ENCODE data around the gene RABL3. TPM values are rescaled to one million over a fixed set of nuclear protein-coding genes. Genes with fewer than 3 reads are reported as not detected.
"Not testable (repeated sequence)": the region's sequence is repeated elsewhere in the genome, so short reads cannot be mapped to it uniquely, and the experiment has no call there.

Gene RABL3, protein sequence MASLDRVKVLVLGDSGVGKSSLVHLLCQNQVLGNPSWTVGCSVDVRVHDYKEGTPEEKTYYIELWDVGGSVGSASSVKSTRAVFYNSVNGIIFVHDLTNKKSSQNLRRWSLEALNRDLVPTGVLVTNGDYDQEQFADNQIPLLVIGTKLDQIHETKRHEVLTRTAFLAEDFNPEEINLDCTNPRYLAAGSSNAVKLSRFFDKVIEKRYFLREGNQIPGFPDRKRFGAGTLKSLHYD
- total RNA-seq = 10 to 100 TPM; 16.9 to 22.3 TPM
- long read RNA-seq, donor 1, transcript RABL3-201 (8 exons, 3,883 nt) = major isoform, 7 of 10 reads
- long read RNA-seq, donor 1, partial matches to known transcripts = 0 of 10 reads
- long read RNA-seq, donor 1, other reads (novel, unspliced or antisense) = 2 of 10 reads
- long read RNA-seq, donor 2, transcript RABL3-201 (8 exons, 3,883 nt) = major isoform, 10 of 17 reads
- long read RNA-seq, donor 2, partial matches to known transcripts = 1 of 17 reads
- long read RNA-seq, donor 2, other reads (novel, unspliced or antisense) = 5 of 17 reads

DNA sequence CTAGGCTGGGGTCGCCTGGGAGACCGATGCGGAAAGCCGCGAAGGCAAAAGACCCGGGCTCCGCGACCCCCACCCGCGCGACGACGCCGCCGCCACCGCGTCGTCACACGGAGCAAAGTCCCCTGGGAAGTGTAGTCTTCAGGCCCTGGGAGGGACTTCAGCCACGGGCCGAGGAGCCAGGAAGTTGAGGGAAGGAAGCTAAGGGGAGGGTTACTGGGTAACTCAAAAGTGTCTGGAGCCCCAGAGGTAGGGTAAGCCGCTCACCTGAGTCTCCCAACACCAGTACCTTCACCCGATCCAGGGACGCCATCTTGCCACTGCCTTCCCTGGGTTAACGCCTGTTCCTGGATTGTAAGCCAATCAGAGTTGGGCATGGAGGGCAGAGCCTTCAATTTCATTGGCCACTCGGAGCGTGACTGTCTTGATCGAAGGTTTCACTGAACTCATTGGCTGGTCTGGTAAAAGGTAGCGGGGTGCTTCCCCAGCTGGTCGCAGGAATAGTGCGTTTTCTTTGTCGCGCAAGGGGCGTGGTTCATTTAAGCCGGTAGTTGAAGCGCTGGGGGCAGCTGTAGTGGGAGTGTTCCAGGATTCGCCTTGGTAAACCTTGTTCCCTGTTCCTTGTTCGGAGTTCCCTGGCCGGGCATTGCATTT is at the start of gene RABL3, which contains the start of gene GTF2E1:
RABL3 (minus strand) TSS at position 319 of the 651 bp plus-strand sequence; CDS start at position 310, 9 bp downstream.
GTF2E1 (plus strand) TSS at position 547 of the 651 bp plus-strand sequence. CDS start 7,809 bp downstream, outside the sequence.
- peak; percentile 99 for DNase-seq (ENCODE audit: low spot score)
- intact Hi-C loops (cut with DNase I) = loop anchor here in 1 of 2 donors (5.0 kb wide), 1 partner anchor 1245 kb away; the partner anchor contains the start of gene TIMMDC1

DNA sequence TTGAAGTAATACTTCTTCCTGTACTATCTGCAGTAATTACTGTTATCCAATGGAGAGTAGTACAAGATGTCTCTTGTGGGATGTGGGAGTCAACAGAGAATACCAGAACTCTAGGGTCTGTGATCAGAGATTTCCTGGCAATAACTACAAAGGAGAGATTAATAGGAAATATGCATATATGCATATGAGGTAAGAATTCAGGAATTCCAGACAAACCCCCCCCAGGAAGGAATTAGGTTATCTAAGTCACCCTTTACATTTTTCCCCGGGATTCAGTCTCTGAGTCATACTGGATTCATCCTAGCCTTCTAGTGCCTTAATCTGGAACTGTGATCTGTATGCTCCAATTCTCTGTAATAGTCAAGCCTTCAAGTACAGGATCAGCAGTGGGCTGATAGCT is 49.6 kb upstream of the RABL3 start:
- no peak for DNase-seq (ENCODE audit: low spot score)
- intact Hi-C loops (cut with DNase I) = loop anchor here (10.0 kb wide), 1 partner anchor 227 kb away; no protein-coding TSS in a partner anchor

DNA sequence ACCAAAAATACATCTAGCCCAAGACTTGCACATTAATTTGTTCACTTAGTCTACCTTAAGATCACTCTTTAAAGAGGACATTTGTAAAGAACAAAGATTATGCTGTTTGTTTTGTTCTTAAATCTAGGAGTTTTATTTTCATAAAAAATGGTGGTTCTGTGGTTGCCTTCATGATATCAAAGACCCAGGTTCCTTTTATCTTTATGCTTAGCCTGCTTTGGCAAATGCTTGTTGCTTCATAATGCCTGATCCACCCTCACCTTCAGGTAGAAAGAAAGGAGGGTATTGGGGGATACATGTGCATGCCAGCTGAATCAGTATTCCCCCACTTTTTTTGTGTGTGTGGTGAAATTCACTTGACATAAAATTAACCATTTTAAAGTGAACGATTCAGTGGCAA is 48.7 kb upstream of the RABL3 start:
- intact Hi-C loops (cut with DNase I) = loop anchor here (10.0 kb wide), 1 partner anchor 226 kb away; no protein-coding TSS in a partner anchor
- DNase-seq (ENCODE audit: low spot score) = no peak

DNA sequence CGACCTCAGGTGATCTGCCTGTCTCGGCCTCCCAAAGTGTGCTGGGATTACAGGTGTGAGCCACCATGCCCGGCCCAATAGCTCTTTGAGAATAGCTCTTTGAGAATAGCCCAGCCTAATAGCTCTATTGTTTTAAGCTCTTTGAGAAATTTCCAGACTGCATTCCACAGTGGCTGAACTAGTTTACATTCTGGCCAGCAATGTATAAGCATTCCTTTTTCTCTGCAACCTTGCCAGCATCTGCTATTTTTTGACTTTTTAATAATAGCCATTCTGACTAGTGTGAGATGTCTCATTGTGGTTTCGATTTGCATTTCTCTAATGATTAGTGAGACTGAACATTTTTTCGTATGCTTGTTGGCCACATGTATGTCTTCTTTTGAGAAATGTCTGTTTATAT is 43.5 kb upstream of the RABL3 start:
- intact Hi-C loops (cut with DNase I); DNase-seq (ENCODE audit: low spot score): not testable (repeated sequence)

DNA sequence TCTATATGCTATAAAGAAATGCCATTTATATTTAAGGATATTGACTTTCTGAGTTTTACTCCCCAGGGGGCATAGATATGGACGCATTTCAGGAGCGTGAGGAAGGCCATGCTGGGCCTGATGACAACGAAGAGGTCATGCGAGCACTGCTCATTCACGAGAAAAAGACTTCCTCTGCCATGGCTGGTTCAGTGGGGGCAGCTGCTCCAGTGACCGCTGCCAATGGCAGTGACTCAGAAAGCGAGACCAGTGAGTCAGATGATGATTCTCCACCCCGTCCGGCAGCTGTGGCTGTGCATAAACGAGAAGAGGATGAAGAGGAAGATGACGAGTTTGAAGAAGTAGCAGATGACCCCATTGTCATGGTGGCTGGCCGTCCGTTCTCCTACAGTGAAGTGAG is 38.7 kb upstream of the RABL3 start:
- intact Hi-C loops (cut with DNase I) = no loop called here
- no peak for DNase-seq (ENCODE audit: low spot score)

DNA sequence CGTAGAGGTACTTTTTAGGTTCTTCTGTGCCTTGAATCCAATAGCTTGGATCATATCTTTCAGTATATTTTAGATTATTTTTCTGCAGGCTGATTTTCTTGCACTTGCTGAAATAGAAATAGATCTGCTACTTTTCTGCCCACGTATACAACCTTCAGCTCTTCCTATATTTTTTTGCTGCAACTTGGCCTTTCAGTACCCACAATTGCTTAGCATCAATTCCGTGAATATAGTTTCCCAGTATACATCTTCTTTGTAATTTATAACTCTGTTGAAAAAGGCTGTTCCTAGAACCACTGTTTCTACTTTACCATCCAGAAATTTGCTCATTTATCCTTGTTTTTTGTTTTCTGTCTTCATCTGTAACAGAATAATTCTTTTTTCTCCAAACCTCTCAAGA is 36.5 kb upstream of the RABL3 start:
- DNase-seq (ENCODE audit: low spot score) = no peak
- intact Hi-C loops (cut with DNase I) = no loop called here

DNA sequence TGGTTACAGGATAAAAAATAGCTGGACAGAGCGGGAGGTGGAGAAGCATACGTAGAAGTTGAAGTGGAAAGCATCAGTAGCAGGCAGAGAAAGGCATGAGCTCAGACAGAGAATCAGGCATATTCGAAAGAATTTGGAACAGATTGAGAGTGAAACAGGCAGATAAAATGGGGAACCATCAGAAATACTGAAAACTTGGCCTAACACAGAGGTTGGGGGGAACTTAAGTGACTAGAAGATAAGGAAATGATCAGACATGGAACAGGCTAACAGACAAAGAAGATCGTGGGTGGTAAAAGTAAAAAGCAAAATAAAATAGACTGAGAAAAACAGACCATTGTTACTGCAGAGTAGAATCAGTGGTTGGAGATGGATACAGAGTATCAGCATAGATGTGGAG is 33.1 kb upstream of the RABL3 start:
- intact Hi-C loops (cut with DNase I) = no loop called here
- no peak for DNase-seq (ENCODE audit: low spot score)

DNA sequence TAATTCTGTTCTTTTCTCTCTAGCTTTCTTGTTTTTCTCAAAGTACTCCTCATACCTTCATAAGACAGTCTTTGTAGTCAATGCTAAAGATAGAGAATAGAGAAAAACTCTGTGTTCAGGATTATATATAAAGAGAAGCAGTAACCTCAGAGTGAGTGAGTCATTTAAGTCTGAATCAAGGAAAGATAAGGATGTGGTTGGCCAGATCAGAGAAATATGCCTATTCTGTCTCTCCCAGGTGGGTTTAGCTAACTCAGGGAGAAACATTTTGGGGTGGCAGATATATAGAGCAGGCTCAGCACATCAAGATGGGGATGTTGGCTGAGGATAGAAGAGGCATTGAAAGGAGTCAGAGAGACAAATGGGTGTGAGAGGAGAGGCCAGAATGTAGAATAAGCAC is 31.6 kb upstream of the RABL3 start:
- intact Hi-C loops (cut with DNase I) = no loop called here
- DNase-seq (ENCODE audit: low spot score) = no peak

DNA sequence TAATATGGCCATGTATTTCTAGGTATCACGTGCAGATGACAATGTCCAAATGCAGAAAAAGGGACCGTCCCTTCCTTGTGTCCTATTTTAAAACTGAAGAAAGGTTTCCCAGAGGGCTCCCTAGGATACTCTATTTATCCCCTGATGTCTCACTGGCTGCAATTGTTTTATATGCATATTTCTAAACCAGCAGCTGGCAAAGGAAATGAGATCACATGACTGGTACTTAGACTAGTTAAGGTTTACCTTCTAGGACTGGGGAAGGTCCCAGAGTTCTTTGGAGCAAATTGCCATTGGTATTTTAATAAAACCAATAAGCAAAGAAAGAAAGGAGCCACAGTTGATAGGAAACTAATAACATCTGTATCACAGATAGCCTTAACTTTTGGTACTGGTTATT is 29.8 kb upstream of the RABL3 start:
- intact Hi-C loops (cut with DNase I) = no loop called here
- no peak for DNase-seq (ENCODE audit: low spot score)

DNA sequence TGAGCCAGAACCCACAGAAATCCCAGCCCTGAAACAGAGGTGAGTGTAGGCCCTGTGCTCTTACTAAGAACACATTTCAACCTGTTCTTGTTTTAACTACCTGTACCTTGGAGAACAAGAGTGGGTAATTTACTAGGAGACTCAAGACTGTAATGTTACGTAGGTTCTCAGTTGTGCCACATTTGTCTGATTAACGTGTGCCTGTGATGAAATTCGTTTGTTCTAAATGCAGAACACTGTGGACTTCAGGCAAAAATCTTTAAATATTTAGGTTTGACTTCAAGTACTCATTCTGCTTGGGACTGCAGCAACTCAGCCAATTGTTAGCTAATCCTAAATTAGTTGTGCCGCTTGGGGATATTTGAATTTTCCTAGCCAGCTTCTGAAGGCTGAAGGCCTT is 28.6 kb upstream of the RABL3 start:
- intact Hi-C loops (cut with DNase I) = no loop called here
- no peak for DNase-seq (ENCODE audit: low spot score)

DNA sequence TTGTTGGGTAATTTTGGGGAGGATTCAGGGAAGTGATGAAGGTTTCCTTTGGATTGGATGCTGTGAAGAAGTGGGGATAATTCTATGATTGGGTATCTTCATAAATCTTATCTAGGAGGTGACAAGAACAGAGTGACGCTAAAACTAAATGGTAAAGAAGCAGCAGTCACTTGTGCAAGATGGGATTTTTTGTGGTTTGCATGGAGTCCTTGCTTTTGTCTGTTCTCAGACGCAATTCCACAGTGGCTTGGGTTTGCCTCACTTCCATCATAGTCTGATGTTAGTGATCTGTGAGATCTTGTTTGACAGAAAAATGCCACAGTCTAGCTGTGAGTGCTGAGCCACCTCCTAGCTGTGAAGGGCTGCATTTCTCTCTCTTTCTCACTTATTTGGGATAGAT is 27.1 kb upstream of the RABL3 start:
- DNase-seq (ENCODE audit: low spot score) = no peak

DNA sequence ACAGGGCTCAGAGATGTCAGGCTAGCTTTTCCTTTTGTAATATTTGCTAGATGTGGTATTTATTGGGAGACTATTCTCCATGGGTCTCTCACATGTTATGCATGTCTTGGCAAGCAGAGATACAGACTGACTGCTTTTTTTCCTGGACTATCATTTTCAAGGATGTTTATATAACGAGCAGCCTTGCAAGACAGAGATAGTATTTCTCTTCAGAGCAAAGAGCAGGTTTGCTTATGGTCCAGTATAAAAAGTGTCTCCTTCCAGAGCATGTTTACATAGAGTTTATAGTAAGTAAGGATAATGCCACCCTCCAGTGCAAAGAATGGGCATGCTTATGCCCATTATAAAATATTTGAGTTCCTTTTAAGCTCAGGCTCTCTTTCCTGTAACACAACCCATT is 24.8 kb upstream of the RABL3 start:
- intact Hi-C loops (cut with DNase I) = no loop called here

More for the DNA sequence above, 27.1 kb upstream of the RABL3 start:
- intact Hi-C loops (cut with DNase I) = no loop called here

DNA sequence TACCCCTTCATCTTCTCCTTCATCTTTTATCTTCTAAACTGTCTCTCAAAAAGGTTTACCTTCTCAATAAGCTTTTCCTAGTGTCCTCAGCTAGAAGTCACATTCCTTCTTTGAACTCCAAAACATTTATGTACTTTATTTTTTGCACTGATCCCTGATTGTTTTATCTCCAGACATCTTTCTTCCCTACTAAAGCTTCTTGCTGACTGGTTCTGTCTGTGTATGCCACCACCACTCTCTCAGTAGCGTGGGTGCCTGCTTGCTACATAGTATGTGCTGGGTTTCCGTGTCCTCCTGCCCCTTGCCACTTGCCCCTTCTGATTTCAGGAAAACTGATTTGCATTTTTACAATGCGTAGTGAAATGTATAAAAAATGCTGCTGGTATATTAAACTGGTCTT is 24.3 kb upstream of the RABL3 start:
- intact Hi-C loops (cut with DNase I) = no loop called here
- DNase-seq (ENCODE audit: low spot score) = no peak

More for the DNA sequence above, 24.8 kb upstream of the RABL3 start:
- DNase-seq (ENCODE audit: low spot score) = no peak

DNA sequence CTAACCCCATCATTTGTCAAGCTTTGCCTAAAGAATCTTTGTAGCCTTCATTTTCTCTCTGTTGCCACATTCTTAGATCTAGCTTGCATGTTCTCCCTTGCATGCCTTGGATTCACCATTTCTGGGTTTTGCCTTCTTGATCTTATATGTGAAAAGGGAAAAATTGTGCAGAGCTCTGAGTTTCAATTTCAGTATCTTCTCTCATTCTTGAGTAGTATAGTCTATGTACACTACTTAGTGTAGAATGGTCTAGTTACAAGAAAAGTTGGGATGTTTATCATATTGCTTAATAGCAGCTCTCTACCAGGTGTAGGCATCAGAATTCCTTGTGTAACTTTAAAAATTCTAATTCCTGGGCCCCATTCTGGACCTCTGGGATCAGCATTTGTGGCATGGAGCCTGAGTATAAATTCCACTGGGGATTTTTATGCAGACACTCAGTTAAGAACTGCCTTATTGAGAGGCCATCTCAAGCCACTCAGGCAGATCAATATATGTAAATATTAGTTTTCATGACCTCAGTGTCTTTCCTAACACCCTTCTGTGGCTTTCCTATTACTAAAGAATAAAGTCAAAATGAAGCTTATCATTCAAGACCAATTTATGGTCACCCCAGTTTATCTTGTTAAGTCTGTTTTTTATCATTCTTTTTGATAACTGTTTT is 23.6 kb upstream of the RABL3 start:
- intact Hi-C loops (cut with DNase I) = no loop called here
- no peak for DNase-seq (ENCODE audit: low spot score)

DNA sequence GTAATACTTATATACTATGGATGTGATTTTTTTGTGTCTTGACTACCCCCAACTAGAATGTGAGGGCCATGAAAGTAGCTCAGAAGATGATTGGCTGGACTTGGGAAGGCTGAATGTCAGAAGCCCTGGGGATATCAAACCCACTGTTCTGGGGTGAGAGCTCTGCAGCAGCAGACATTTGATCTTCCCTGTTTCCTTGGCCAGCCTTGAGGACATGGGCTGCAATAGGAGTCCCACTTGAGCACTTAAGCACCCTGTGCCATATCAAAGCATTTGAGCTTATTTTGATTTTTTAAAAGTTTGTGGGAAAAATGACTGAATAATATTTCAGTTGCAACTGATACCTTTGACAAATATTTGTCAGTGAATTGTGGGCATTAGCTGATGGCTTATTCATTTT is 21.9 kb upstream of the RABL3 start:
- DNase-seq (ENCODE audit: low spot score) = no peak
- intact Hi-C loops (cut with DNase I) = no loop called here

DNA sequence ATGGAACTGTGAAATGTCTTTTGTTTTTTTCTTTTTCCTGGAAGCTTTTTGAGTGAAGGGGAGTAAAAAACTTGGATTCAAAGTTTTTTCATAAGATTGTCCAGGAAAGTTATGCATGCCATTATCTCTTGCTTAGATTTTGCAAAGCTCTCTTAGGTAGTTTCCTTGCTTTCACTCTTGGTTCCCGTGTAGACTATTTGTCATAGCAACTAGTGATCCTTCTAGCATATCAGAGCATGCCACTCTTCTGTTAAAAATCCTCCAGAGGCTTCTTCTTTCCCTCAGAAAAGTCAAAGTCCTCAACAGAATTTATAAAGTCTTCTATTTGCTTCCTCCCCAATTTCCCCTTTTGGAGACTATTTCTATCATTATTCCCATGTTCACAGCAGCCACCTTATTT is 21.3 kb upstream of the RABL3 start:
- intact Hi-C loops (cut with DNase I) = no loop called here
- no peak for DNase-seq (ENCODE audit: low spot score)

DNA sequence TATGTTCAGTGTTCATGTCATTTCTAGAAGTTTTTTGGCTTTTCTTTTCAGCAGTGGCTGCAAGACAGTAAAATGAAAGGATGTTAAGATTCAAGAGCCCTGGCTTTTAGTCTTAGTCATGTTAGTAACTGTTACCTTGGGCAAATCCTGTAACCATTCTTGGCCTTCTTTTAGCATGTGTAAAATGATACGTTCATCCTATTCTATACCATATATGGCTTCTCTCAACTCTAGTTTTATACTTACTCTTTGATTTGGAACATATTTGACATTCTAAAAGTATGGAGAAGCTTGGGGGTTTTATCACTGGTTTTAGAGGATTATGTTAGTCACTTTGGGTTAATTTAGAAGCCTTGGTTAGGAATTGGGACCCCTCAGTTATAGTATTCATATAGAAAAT is 20.3 kb upstream of the RABL3 start:
- no peak for DNase-seq (ENCODE audit: low spot score)
- intact Hi-C loops (cut with DNase I) = no loop called here

DNA sequence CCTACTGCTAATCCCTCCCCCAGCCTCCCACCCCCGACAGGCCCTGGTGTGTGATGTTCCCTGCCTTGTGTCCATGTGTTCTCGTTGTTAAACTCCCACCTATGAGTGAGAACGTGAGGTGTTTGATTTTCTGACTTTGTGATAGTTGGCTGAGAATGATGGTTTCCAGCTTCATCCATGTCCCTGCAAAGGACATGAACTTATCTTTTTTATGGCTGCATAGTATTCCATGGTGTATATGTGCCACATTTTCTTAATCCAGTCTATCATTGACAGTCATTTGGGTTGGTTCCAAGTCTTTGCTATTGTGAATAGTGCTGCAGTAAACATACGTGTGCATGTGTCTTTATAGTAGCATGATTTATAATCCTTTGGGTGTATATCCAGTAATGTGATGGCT is 16.2 kb upstream of the RABL3 start:
- intact Hi-C loops (cut with DNase I) = not testable (repeated sequence)

DNA sequence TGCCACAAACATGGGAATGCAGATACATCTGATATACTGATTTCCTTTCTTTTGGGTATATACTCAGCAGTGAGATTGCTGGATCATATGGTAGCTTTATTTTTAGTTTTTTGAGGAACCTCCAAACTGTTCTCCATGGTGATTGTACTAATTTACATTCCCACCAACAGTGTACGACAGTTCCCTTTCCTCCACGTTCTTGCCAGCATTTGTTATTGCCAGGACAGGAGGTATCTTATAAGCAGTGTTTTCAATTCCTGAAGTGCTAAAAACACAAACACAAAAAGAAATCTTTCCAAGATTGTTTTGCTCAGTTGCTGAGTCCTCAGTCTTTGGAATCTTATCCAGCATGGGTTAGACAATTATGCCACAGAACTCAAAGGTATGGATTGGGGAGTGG is 13.7 kb upstream of the RABL3 start:
- DNase-seq (ENCODE audit: low spot score) = no peak
- intact Hi-C loops (cut with DNase I) = no loop called here

More for the DNA sequence above, 16.2 kb upstream of the RABL3 start:
- DNase-seq (ENCODE audit: low spot score) = not testable (repeated sequence)

DNA sequence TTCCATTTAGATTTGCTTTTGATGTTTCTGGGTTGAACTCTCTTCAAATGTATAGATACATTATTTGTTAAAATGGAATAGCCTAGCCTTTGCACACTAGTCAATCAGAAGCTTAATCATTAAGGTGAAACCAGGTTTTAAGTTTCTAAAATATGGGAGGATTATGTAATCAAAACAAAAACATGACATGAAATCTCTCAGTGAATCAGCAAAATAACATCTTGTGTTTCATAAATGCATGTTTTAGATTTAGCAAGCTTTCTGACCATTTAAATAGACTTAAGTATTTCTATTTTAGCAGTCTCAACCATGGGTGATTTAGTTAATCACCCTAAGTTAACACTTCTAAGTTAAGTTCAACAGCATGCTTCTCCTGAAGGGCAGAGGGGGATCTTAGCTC is 11.5 kb upstream of the RABL3 start:
- DNase-seq (ENCODE audit: low spot score) = no peak
- intact Hi-C loops (cut with DNase I) = no loop called here
